HepG2 (cell line): ENCODE data around the gene MAPRE3. TPM values are rescaled to one million over a fixed set of nuclear protein-coding genes. Genes with fewer than 3 reads are reported as not detected.

ENCODE experiments used
- ATF2 ChIP-seq: sonication (generic); formaldehyde crosslinking; IDR thresholded peaks from 2 replicates; pipeline ENCODE4 v1.4.0; 2020; ENCODE audit warnings: missing genetic modification reagents
- EZH2 ChIP-seq: conservative IDR thresholded peaks from 2 replicates; pipeline ENCODE4 v1.6.1; 2012; ENCODE audit warnings: mild to moderate bottlenecking, low read depth, low read length, moderate library complexity
- HOXA3 ChIP-seq: sonication (generic); formaldehyde crosslinking; IDR thresholded peaks from 2 replicates; pipeline ENCODE4 v1.5.0; 2020; ENCODE audit warnings: missing genetic modification reagents
- RFXANK ChIP-seq: IDR thresholded peaks from 2 replicates; pipeline ENCODE4 v1.6.1; 2016
- XBP1 ChIP-seq: sonication (generic); formaldehyde crosslinking; IDR thresholded peaks from 2 replicates; pipeline ENCODE4 v1.5.0; 2020; ENCODE audit warnings: missing genetic modification reagents
- ZNF496 ChIP-seq: sonication (generic); formaldehyde crosslinking; IDR thresholded peaks from 2 replicates; pipeline ENCODE4 v1.8.1; 2023; ENCODE audit warnings: mild to moderate bottlenecking, moderate library complexity, missing genetic modification reagents; ENCODE audit not compliant: insufficient replicate concordance
- ZNF761 ChIP-seq: sonication (generic); formaldehyde crosslinking; conservative IDR thresholded peaks from 2 replicates; pipeline ENCODE4 v1.4.0; 2020; ENCODE audit warnings: mild to moderate bottlenecking, missing genetic modification reagents
- polyA plus RNA-seq, 8 experiments: library from polyadenylated mRNA; depleted of rRNA in 3 of 8; stranded (reverse) in 7 of 8; unstranded in 1 of 8; fragments of >200 nt; fragmentation: Illumina TruSeq in 4 of 8; extraction: Trizol in 4 of 8; gene quantifications; 2 replicates each; pipeline versions ENCODE4 v1.2.1 to v1.2.3, GENCODE V29; 2011 to 2016; ENCODE audit warnings: low read depth in 4 of 8, missing spikeins in 1 of 8, mixed read lengths in 1 of 8; ENCODE audit not compliant: insufficient read depth in 1 of 8
- total RNA-seq, 5 experiments: library from RNA; depleted of rRNA; stranded (reverse); fragments of >200 nt; fragmentation: Illumina TruSeq; extraction: Trizol; gene quantifications; 2 replicates each; pipeline ENCODE4 v1.2.3, GENCODE V29; 2016; ENCODE audit warnings: low read depth in 1 of 5
- TF ChIP-seq, protein P1 (sequence below): sonication (generic); formaldehyde crosslinking; IDR thresholded peaks from 2 replicates; pipeline ENCODE4 v1.4.0; 2020; ENCODE audit warnings: missing genetic modification reagents
- TF ChIP-seq, protein P2 (sequence below): sonication (generic); formaldehyde crosslinking; conservative IDR thresholded peaks from 2 replicates; pipeline ENCODE4 v1.4.0; 2020; ENCODE audit warnings: mild to moderate bottlenecking, missing genetic modification reagents, moderate library complexity

Gene MAPRE3
- total and polyA plus RNA-seq, 2 of the 13 experiments (the other 11 are each of a cell fraction or from before 2014, with no cell fraction given), result 0.31 to 0.91 TPM

- TF ChIP-seq, protein P1, sequence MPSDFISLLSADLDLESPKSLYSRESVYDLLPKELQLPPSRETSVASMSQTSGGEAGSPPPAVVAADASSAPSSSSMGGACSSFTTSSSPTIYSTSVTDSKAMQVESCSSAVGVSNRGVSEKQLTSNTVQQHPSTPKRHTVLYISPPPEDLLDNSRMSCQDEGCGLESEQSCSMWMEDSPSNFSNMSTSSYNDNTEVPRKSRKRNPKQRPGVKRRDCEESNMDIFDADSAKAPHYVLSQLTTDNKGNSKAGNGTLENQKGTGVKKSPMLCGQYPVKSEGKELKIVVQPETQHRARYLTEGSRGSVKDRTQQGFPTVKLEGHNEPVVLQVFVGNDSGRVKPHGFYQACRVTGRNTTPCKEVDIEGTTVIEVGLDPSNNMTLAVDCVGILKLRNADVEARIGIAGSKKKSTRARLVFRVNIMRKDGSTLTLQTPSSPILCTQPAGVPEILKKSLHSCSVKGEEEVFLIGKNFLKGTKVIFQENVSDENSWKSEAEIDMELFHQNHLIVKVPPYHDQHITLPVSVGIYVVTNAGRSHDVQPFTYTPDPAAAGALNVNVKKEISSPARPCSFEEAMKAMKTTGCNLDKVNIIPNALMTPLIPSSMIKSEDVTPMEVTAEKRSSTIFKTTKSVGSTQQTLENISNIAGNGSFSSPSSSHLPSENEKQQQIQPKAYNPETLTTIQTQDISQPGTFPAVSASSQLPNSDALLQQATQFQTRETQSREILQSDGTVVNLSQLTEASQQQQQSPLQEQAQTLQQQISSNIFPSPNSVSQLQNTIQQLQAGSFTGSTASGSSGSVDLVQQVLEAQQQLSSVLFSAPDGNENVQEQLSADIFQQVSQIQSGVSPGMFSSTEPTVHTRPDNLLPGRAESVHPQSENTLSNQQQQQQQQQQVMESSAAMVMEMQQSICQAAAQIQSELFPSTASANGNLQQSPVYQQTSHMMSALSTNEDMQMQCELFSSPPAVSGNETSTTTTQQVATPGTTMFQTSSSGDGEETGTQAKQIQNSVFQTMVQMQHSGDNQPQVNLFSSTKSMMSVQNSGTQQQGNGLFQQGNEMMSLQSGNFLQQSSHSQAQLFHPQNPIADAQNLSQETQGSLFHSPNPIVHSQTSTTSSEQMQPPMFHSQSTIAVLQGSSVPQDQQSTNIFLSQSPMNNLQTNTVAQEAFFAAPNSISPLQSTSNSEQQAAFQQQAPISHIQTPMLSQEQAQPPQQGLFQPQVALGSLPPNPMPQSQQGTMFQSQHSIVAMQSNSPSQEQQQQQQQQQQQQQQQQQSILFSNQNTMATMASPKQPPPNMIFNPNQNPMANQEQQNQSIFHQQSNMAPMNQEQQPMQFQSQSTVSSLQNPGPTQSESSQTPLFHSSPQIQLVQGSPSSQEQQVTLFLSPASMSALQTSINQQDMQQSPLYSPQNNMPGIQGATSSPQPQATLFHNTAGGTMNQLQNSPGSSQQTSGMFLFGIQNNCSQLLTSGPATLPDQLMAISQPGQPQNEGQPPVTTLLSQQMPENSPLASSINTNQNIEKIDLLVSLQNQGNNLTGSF (CRISPR knock-in tag), result peak; percentile 99
- TF ChIP-seq, protein P2, sequence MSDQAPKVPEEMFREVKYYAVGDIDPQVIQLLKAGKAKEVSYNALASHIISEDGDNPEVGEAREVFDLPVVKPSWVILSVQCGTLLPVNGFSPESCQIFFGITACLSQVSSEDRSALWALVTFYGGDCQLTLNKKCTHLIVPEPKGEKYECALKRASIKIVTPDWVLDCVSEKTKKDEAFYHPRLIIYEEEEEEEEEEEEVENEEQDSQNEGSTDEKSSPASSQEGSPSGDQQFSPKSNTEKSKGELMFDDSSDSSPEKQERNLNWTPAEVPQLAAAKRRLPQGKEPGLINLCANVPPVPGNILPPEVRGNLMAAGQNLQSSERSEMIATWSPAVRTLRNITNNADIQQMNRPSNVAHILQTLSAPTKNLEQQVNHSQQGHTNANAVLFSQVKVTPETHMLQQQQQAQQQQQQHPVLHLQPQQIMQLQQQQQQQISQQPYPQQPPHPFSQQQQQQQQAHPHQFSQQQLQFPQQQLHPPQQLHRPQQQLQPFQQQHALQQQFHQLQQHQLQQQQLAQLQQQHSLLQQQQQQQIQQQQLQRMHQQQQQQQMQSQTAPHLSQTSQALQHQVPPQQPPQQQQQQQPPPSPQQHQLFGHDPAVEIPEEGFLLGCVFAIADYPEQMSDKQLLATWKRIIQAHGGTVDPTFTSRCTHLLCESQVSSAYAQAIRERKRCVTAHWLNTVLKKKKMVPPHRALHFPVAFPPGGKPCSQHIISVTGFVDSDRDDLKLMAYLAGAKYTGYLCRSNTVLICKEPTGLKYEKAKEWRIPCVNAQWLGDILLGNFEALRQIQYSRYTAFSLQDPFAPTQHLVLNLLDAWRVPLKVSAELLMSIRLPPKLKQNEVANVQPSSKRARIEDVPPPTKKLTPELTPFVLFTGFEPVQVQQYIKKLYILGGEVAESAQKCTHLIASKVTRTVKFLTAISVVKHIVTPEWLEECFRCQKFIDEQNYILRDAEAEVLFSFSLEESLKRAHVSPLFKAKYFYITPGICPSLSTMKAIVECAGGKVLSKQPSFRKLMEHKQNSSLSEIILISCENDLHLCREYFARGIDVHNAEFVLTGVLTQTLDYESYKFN (CRISPR knock-in tag), result peak; percentile 48; the same call in 1 of the 2 replicates
- peak; percentile 90 for TF ChIP-seq RFXANK (CRISPR knock-in tag)
- peak; percentile 85 for TF ChIP-seq ATF2
- TF ChIP-seq EZH2, result no peak
- peak; percentile 90 for TF ChIP-seq HOXA3 (CRISPR knock-in tag)
- TF ChIP-seq XBP1, result 0 out of 2 replicates have a peak, but pooled peaks have one; percentile 64
- no peak; the same call in 1 of the 2 replicates for TF ChIP-seq ZNF761
- TF ChIP-seq ZNF496, result no peak
Observed at GRCh38 chr2:27050996-27051901, 80.8 kb downstream of the MAPRE3 start, which contains the start of gene AGBL5 (continued).
